Spleen (tissue), 7 donors: ENCODE data around the gene GPAM.

Experiments
- POLR2AphosphoS5 ChIP-seq, 3 donors: sonication (generic); formaldehyde crosslinking; IDR thresholded peaks; one replicate each; pipeline ENCODE4 v1.5.1; 2017; ENCODE audit warnings: antibody characterized with exemption in 3 of 3
- TF ChIP-seq, protein P1 (sequence below), 11 experiments: fragments of 200-600 bp in 7 of 11; fragments of 450-650 bp in 4 of 11; sonication (generic) in 4 of 11; IDR thresholded peaks in 8 of 11; conservative IDR thresholded peaks in 3 of 11; 1 replicate in 7 of 11; 2 replicates in 4 of 11; pipeline versions ENCODE4 v1.4.0 to v1.8.0; 2016 to 2021; ENCODE audit warnings: antibody characterized with exemption in 11 of 11, inconsistent platforms in 4 of 11, mild to moderate bottlenecking in 1 of 11
- donor health status: DM: no; HTN: no; CAD: no; lungs with moderate emphysema.
- donor health status: DM: no; HTN: no; CAD: no.
- donor health status: DM: no; HTN: no; CAD: no.

DNA sequence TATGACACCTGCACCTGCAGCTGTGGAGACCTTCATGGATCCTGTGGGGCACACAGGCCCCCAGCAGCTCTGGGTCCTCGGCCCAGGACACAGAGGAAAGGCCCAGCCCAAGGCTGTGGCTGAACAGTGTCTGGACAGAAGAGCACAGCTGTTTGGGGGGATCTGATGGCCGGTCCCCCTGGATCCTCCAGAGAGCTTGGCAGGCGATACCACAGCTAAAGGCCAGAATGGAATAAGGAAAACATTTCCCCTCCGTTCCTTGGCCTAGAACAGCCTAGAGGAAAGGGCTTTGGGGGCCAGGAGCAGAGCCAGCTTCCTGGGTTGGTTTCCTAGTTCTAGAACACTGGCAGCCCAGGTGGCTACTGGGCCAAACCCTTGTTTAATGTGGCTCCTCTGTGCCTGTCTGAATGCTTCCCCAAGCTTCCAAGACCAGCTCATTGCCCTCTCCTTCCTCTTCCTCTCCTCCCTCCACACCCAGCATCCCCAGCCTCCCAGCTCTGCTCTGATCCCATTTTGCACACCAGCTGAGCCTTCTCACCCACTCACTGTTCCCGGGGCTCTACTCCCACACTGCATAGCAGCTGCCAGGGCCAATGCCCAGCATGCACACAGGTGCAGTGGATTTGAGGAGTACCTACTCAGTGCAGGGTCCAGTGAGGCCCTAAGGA lies 46.9 kb downstream of the GPAM start:
- TF ChIP-seq, protein P1, sequence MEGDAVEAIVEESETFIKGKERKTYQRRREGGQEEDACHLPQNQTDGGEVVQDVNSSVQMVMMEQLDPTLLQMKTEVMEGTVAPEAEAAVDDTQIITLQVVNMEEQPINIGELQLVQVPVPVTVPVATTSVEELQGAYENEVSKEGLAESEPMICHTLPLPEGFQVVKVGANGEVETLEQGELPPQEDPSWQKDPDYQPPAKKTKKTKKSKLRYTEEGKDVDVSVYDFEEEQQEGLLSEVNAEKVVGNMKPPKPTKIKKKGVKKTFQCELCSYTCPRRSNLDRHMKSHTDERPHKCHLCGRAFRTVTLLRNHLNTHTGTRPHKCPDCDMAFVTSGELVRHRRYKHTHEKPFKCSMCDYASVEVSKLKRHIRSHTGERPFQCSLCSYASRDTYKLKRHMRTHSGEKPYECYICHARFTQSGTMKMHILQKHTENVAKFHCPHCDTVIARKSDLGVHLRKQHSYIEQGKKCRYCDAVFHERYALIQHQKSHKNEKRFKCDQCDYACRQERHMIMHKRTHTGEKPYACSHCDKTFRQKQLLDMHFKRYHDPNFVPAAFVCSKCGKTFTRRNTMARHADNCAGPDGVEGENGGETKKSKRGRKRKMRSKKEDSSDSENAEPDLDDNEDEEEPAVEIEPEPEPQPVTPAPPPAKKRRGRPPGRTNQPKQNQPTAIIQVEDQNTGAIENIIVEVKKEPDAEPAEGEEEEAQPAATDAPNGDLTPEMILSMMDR (IDR thresholded peaks at IDR 0.05 in 8 of 11, conservative IDR thresholded peaks at IDR 0.05 in 3 of 11) = no peak
- TF ChIP-seq POLR2AphosphoS5 (IDR thresholded peaks at IDR 0.05) = no peak
